Sigmoid colon (tissue), 7 donors: ENCODE results near the gene EXTL1. TPM values are rescaled to one million over a fixed set of nuclear protein-coding genes. Genes with fewer than 3 reads are reported as not detected.

Experiments
- DNase-seq: peaks from one replicate; pipeline ENCODE4 v3.0.0-alpha.2; 2019
- H3K27ac ChIP-seq, 4 donors: fragments of 200-600 bp; sonication (generic); one replicate each; pipeline ENCODE4 v1.5.1; 2016 to 2019; ENCODE audit warnings: mild to moderate bottlenecking in 1 of 4
- H3K27me3 ChIP-seq, 3 donors: fragments of 200-600 bp; sonication (generic); one replicate each; pipeline ENCODE4 v1.5.1; 2019; ENCODE audit warnings: mild to moderate bottlenecking in 1 of 3
- H3K36me3 ChIP-seq, 4 donors: fragments of 200-600 bp; sonication (generic); one replicate each; pipeline ENCODE4 v1.5.1; 2016 to 2019
- H3K4me1 ChIP-seq, 4 donors: fragments of 200-600 bp; sonication (generic); one replicate each; pipeline ENCODE4 v1.5.1; 2017 to 2019
- H3K4me3 ChIP-seq, 4 donors: fragments of 200-600 bp; sonication (generic); one replicate each; pipeline ENCODE4 v1.5.1; 2017 to 2019; ENCODE audit warnings: mild to moderate bottlenecking in 2 of 4, moderate library complexity in 1 of 4
- H3K9me3 ChIP-seq, 4 donors: fragments of 200-600 bp in 3 of 4; sonication (generic) in 3 of 4; one replicate each; pipeline versions ENCODE4 v1.5.1 to v1.6.1; 2013 to 2019
- CTCF ChIP-seq, 4 experiments: fragments of 450-650 bp in 3 of 4; fragments of 200-600 bp in 1 of 4; IDR thresholded peaks; one replicate each; pipeline ENCODE4 v1.5.1; 2016 to 2019; ENCODE audit warnings: antibody characterized with exemption in 4 of 4, mild to moderate bottlenecking in 3 of 4, moderate library complexity in 2 of 4
- EP300 ChIP-seq, 4 donors: sonication (generic); formaldehyde crosslinking; IDR thresholded peaks; one replicate each; pipeline ENCODE4 v1.6.1; 2017; ENCODE audit warnings: antibody characterized with exemption in 4 of 4
- POLR2A ChIP-seq, 2 donors: fragments of 450-650 bp; IDR thresholded peaks; one replicate each; pipeline ENCODE4 v1.6.1; 2016; ENCODE audit warnings: antibody characterized with exemption in 2 of 2, mild to moderate bottlenecking in 2 of 2, moderate library complexity in 2 of 2
- POLR2AphosphoS5 ChIP-seq, 4 donors: sonication (generic); formaldehyde crosslinking; IDR thresholded peaks; one replicate each; pipeline ENCODE4 v1.6.1; 2017; ENCODE audit warnings: antibody characterized with exemption in 4 of 4
- WGBS, 2 donors: extraction: QIAGEN DNeasy Blood & Tissue Kit; methylation state at CpG; one replicate each; pipeline ENCODE4 v1.1.7; 2013; 5-methylcytosine and 5-hydroxymethylcytosine counted together
- intact Hi-C: fragments of 100-400 bp; cut with DNase I; formaldehyde crosslinking; loops from one replicate; pipeline ENCODE4 v1.15.1; 2023
- polyA plus RNA-seq, 3 donors: library from polyadenylated mRNA; stranded (reverse); fragments of 200-250 nt; gene quantifications; one replicate each; pipeline ENCODE4 v1.2.3, GENCODE V29; 2013
- total RNA-seq, 4 donors: library from RNA; depleted of rRNA; stranded (reverse); fragments of >200 nt; gene quantifications; one replicate each; pipeline ENCODE4 v1.1.0, GENCODE V29; 2016
- donor health status: healthy with polysubstance abuse.
- donor health status: Bipolar disorder and iron deficiency.
- donor health status: healthy.

EXTL1 gene
- total and polyA plus RNA-seq, 7 donors = under 0.01 to 1.5 (median 1.0) TPM; not detected in 1

GRCh38 chr1:26035203-26035958 is 13.8 kb downstream of the EXTL1 start:
- TF ChIP-seq POLR2AphosphoS5 (IDR thresholded peaks at IDR 0.05) = peak; percentile 80 to 94 (median 86)
- peak; percentile 53 to 57 for TF ChIP-seq POLR2A (IDR thresholded peaks at IDR 0.05)
- no peak for TF ChIP-seq CTCF (IDR thresholded peaks at IDR 0.05)
- TF ChIP-seq EP300 (IDR thresholded peaks at IDR 0.05) = no peak
- 0 to 1% methylated on average over 60 of the region's 60 CpGs for WGBS, 2 donors
- peaks cover 0 to 15% (median 11%) of the 10 kb centered on the region in 4 donors for H3K4me1 ChIP-seq
- H3K36me3 ChIP-seq = no peaks in the 10 kb centered on the region
- DNase-seq = peak; percentile 97
- no peaks in the 10 kb centered on the region for H3K9me3 ChIP-seq
- H3K27ac ChIP-seq = peak overlapping the region; percentile 84 to 91 (median 88)
- H3K27me3 ChIP-seq = peaks cover 0 to 7% (median 0%) of the 10 kb centered on the region in 3 donors
- intact Hi-C loops = loop anchor here (5.0 kb wide), 1 partner anchor 127 kb away; no protein-coding TSS in a partner anchor
- H3K4me3 ChIP-seq = peak overlapping the region; percentile 58 to 80 (median 75)

- Histone ChIP-seq H3K36me3 (no peaks in the 10 kb centered on the region), H3K4me1 (peaks cover 0 to 15% (median 11%) of the 10 kb centered on the region in 4 donors), H3K27me3 (peaks cover 0 to 7% (median 0%) of the 10 kb centered on the region in 3 donors), H3K4me3 (peak overlapping the region; percentile 58 to 80 (median 75)), H3K9me3 (no peaks in the 10 kb centered on the region), H3K27ac (peak overlapping the region; percentile 84 to 91 (median 88))
- peak; percentile 86 for DNase-seq
- WGBS, 2 donors = 11 to 13% methylated on average over 39 of the region's 39 CpGs
- intact Hi-C loops = loop anchor here (1.0 to 5.0 kb wide), 3 partner anchors 75 to 126 kb away; partner anchors contain the start of gene PDIK1L
- TF ChIP-seq CTCF (IDR thresholded peaks at IDR 0.05) = peak; percentile 97 to 100 (median 99)
- no peak for TF ChIP-seq POLR2A (IDR thresholded peaks at IDR 0.05)
- TF ChIP-seq EP300 (IDR thresholded peaks at IDR 0.05) = no peak
- peak in 1 of 4 donors; percentile 34 for TF ChIP-seq POLR2AphosphoS5 (IDR thresholded peaks at IDR 0.05)
These were observed 14.6 kb downstream of the EXTL1 start for GRCh38 chr1:26035959-26036755.

- DNase-seq = no peak
These were observed 15.2 kb downstream of the EXTL1 start for GRCh38 chr1:26036756-26037281.

More at GRCh38 chr1:26036756-26037281, 15.2 kb downstream of the EXTL1 start:
- Histone ChIP-seq H3K9me3 (no peaks in the 10 kb centered on the region), H3K36me3 (no peaks in the 10 kb centered on the region), H3K27me3 (peaks cover 0 to 10% (median 0%) of the 10 kb centered on the region in 3 donors), H3K4me3 (no peak overlapping the region), H3K4me1 (peaks cover 0 to 15% (median 11%) of the 10 kb centered on the region in 4 donors), H3K27ac (no peak overlapping the region)
- TF ChIP-seq CTCF (IDR thresholded peaks at IDR 0.05) (no peak), POLR2A (IDR thresholded peaks at IDR 0.05) (no peak), POLR2AphosphoS5 (IDR thresholded peaks at IDR 0.05) (no peak), EP300 (IDR thresholded peaks at IDR 0.05) (no peak)
- intact Hi-C loops = loop anchor here (1.0 to 5.0 kb wide), 3 partner anchors 74 to 125 kb away; partner anchors contain the start of gene PDIK1L
- WGBS, 2 donors = 77 to 83% methylated on average over 10 of the region's 11 CpGs
